ENCODE results near the gene RAB8B. TPM values are rescaled to one million over a fixed set of nuclear protein-coding genes. Genes with fewer than 3 reads are reported as not detected.

RAB8B gene
- total RNA-seq, 1 experiment from 2014 or later = 8.5 TPM

DNA sequence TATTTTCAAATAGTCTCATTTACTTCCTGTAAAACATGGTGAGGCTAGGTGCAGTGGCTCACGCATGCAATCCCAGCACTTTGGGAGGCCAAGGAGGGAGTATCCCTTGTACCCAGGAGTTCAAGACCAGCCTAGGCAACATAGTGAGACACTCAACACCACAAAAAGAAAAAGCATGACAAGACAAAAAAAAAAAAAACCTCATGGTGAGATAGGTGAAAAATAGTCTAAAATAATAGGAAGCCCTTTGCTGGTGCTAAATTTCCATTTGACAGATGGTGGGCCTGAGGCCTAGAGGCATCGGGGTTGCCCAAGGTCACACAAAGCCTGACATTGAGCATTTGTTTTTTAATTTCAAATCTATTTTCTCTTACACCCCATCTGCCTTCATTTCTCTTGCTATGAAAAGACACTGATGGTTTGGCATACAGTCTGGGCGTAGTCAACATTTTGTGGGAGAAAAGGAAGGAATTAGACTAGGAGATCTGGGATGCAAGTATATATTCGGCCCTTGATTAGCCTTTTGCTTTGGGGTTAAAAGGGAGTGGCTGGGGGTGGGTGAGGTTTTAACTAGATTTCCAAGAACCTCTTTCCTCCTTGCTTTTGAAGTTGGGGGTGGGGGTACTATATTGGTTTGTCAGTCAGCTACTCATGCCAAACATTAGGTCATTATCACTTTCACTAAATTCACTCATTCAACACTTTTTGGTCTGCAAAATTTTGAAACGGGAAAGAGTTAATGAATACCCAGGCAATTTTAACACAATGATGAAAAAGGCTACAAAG, 11.3 kb downstream of the RAB8B start:
- H3K9ac ChIP-seq (ENCODE audit: low read length) = no peak overlapping the region
- no peak for ATAC-seq
- no TSS peak for BruUV-seq (replicated peaks)
- peaks cover 25% of the 10 kb centered on the region for H3K79me2 ChIP-seq (ENCODE audit: low read length)
- H3F3A ChIP-seq (ENCODE audit: low read length, unreplicated experiment) = no peaks in the 10 kb centered on the region
- no peaks in the 10 kb centered on the region for H3K9me3 ChIP-seq (ENCODE audit: low read length)
- intact Hi-C loops (cut with micrococcal nuclease) = no loop called here
- POLR2A ChIA-PET (ENCODE audit: unreplicated experiment) = no interaction called here
- H3K27me3 ChIP-seq (ENCODE audit: low read length) = no peaks in the 10 kb centered on the region
- no peak overlapping the region for H2AFZ ChIP-seq (ENCODE audit: low read length)
- no peak for TF ChIP-seq EZH2phosphoT487 (IDR thresholded peaks at IDR 0.05; ENCODE audit: borderline replicate concordance, low read length)
- no peak for TF ChIP-seq EZH2 (IDR thresholded peaks at IDR 0.05; ENCODE audit: low read length, unreplicated experiment)
- TF ChIP-seq, protein P1, sequence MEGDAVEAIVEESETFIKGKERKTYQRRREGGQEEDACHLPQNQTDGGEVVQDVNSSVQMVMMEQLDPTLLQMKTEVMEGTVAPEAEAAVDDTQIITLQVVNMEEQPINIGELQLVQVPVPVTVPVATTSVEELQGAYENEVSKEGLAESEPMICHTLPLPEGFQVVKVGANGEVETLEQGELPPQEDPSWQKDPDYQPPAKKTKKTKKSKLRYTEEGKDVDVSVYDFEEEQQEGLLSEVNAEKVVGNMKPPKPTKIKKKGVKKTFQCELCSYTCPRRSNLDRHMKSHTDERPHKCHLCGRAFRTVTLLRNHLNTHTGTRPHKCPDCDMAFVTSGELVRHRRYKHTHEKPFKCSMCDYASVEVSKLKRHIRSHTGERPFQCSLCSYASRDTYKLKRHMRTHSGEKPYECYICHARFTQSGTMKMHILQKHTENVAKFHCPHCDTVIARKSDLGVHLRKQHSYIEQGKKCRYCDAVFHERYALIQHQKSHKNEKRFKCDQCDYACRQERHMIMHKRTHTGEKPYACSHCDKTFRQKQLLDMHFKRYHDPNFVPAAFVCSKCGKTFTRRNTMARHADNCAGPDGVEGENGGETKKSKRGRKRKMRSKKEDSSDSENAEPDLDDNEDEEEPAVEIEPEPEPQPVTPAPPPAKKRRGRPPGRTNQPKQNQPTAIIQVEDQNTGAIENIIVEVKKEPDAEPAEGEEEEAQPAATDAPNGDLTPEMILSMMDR (conservative IDR thresholded peaks at IDR 0.05; ENCODE audit: low read depth, low read length) = no peak
- H3K36me3 ChIP-seq (ENCODE audit: low read depth, low read length) = no peaks in the 10 kb centered on the region
- H3K27ac ChIP-seq (ENCODE audit: low read length) = no peak overlapping the region
- H3K4me3 ChIP-seq (ENCODE audit: low read length) = no peak overlapping the region
- H3K4me1 ChIP-seq (ENCODE audit: insufficient read depth, low read length) = peaks cover 52% of the 10 kb centered on the region
- H3K4me2 ChIP-seq (ENCODE audit: low read length) = no peak overlapping the region
- H3K9me2 ChIP-seq (replicated peaks; ENCODE audit: low read length) = no peaks in the 10 kb centered on the region
- DNase-seq = no peak
- H4K20me1 ChIP-seq (ENCODE audit: low read length) = no peaks in the 10 kb centered on the region
- CTCF ChIA-PET = no interaction called here

DNA sequence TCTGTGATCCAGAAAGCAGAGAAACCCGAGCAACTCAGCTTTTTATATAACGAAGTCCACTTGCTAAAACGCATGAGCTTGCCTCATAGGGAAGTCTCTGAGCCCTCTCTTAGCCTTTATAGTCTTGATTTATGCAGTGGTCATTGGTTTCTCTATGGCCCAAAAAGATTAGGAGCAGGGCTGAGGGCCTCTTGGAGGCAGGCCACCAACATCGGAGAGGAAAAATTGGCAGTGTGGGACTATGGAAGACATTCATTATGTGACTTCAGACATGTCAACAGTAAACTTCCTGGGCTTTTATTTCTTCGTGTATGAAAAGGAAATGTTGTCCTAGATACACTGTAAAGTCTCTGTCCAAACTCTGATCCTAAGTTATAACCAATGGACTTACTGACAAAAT, 13.5 kb downstream of the RAB8B start:
- TF ChIP-seq EZH2phosphoT487 (IDR thresholded peaks at IDR 0.05; ENCODE audit: borderline replicate concordance, low read length) (no peak), EZH2 (IDR thresholded peaks at IDR 0.05; ENCODE audit: low read length, unreplicated experiment) (no peak)
- TF ChIP-seq, protein P1 (conservative IDR thresholded peaks at IDR 0.05; ENCODE audit: low read depth, low read length) = no peak
- Histone ChIP-seq H3K36me3 (ENCODE audit: low read depth, low read length) (no peaks in the 10 kb centered on the region), H4K20me1 (ENCODE audit: low read length) (no peaks in the 10 kb centered on the region), H2AFZ (ENCODE audit: low read length) (no peak overlapping the region), H3F3A (ENCODE audit: low read length, unreplicated experiment) (no peaks in the 10 kb centered on the region), H3K27me3 (ENCODE audit: low read length) (no peaks in the 10 kb centered on the region), H3K79me2 (ENCODE audit: low read length) (peaks cover 22% of the 10 kb centered on the region), H3K4me3 (ENCODE audit: low read length) (no peak overlapping the region), H3K27ac (ENCODE audit: low read length) (no peak overlapping the region), H3K9me2 (replicated peaks; ENCODE audit: low read length) (no peaks in the 10 kb centered on the region), H3K9me3 (ENCODE audit: low read length) (no peaks in the 10 kb centered on the region), H3K9ac (ENCODE audit: low read length) (no peak overlapping the region), H3K4me1 (ENCODE audit: insufficient read depth, low read length) (peaks cover 52% of the 10 kb centered on the region), H3K4me2 (ENCODE audit: low read length) (no peak overlapping the region)
- no TSS peak for BruUV-seq (replicated peaks)
- ChIA-PET POLR2A (ENCODE audit: unreplicated experiment) (no interaction called here), CTCF (interaction anchor here (0.8 kb wide), 1 partner anchor 155 kb away, joined by 3 read pairs; no protein-coding TSS in a partner anchor)
- intact Hi-C loops (cut with micrococcal nuclease) = no loop called here
- ATAC-seq = no peak
- no peak for DNase-seq

DNA sequence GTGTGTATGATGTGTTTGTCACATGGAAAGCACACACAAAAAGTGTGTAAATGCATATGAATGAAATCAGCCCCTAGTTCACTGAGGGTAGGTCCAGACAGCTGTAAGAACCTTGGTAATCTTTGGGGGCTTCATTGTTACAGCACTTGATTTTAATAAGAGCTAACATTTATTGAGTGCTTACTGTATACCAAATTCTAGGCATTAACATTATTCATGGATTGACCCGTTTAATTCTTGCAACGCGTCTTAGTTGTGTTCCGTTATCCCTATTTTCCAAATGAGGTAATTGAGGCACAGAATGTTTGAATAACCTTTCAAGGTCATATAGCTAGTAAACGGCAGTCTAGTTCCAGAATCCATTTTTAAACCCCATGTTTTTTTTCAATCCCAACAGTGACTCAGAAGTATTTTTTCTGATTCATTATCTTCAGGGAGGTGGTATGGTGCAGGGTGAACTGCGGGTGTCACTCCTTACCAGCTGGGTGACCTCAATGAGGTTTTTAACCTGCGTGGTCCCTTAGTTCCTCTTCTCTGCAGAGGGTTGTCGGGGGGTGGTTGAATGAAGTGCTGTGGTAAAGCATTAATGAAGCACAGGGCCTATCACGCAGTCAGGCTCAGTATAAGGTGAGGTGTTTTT, 14.2 kb downstream of the RAB8B start:
- BruUV-seq (replicated peaks) = no TSS peak
- intact Hi-C loops (cut with micrococcal nuclease) = no loop called here
- Histone ChIP-seq H3K9me3 (ENCODE audit: low read length) (no peaks in the 10 kb centered on the region), H3K4me2 (ENCODE audit: low read length) (no peak overlapping the region), H3K9me2 (replicated peaks; ENCODE audit: low read length) (no peaks in the 10 kb centered on the region), H3K4me1 (ENCODE audit: insufficient read depth, low read length) (peaks cover 45% of the 10 kb centered on the region), H3K27me3 (ENCODE audit: low read length) (no peaks in the 10 kb centered on the region), H3K9ac (ENCODE audit: low read length) (no peak overlapping the region), H3K4me3 (ENCODE audit: low read length) (no peak overlapping the region), H4K20me1 (ENCODE audit: low read length) (no peaks in the 10 kb centered on the region), H3F3A (ENCODE audit: low read length, unreplicated experiment) (no peaks in the 10 kb centered on the region), H3K36me3 (ENCODE audit: low read depth, low read length) (no peaks in the 10 kb centered on the region), H3K27ac (ENCODE audit: low read length) (no peak overlapping the region), H2AFZ (ENCODE audit: low read length) (no peak overlapping the region), H3K79me2 (ENCODE audit: low read length) (peaks cover 18% of the 10 kb centered on the region)
- ATAC-seq = no peak
- CTCF ChIA-PET = no interaction called here
- POLR2A ChIA-PET (ENCODE audit: unreplicated experiment) = interaction anchor here (0.6 to 0.7 kb wide), 3 partner anchors 30 to 87 kb away, joined by 3 to 5 read pairs (median 4); no protein-coding TSS in a partner anchor
- peak; percentile 18 for DNase-seq
- no peak for TF ChIP-seq EZH2 (IDR thresholded peaks at IDR 0.05; ENCODE audit: low read length, unreplicated experiment)
- TF ChIP-seq, protein P1 (conservative IDR thresholded peaks at IDR 0.05; ENCODE audit: low read depth, low read length) = no peak
- no peak for TF ChIP-seq EZH2phosphoT487 (IDR thresholded peaks at IDR 0.05; ENCODE audit: borderline replicate concordance, low read length)
